ENCODE data around the gene CCDC24. TPM values are rescaled to one million over a fixed set of nuclear protein-coding genes. Genes with fewer than 3 reads are reported as not detected.

CCDC24 gene
- total RNA-seq, 2 experiments from 2014 or later, result 8.9 to 9.2 TPM

- H3K4me3 ChIP-seq (ENCODE audit: low read depth, low read length, poor library complexity, severe bottlenecking), result no peak overlapping the region
- CTCF ChIA-PET (ENCODE audit: unreplicated experiment), result no interaction called here
- no peak overlapping the region for H3K27ac ChIP-seq (ENCODE audit: low read depth, low read length, poor library complexity, severe bottlenecking)
- no peaks in the 10 kb centered on the region for H3K79me2 ChIP-seq (ENCODE audit: insufficient read depth, low read depth, low read length)
- no peaks in the 10 kb centered on the region for H3K9me2 ChIP-seq (ENCODE audit: insufficient read depth, low read length)
- H3K9me3 ChIP-seq (ENCODE audit: low read length), result no peaks in the 10 kb centered on the region
- no peaks in the 10 kb centered on the region for H3K36me3 ChIP-seq (ENCODE audit: insufficient read depth, low read length)
- intact Hi-C loops (cut with micrococcal nuclease; ENCODE audit: unreplicated experiment), result no loop called here
- no TSS peak for BruUV-seq (replicated peaks)
- no peak for TF ChIP-seq EZH2phosphoT487 (IDR thresholded peaks at IDR 0.05; ENCODE audit: borderline replicate concordance, low read depth, low read length)
- no peak for TF ChIP-seq CTCF (conservative IDR thresholded peaks at IDR 0.05; ENCODE audit: low read length)
- H2AFZ ChIP-seq (ENCODE audit: low read length), result no peak overlapping the region
- H3K4me2 ChIP-seq (ENCODE audit: low read length), result no peak overlapping the region
- peaks cover 5% of the 10 kb centered on the region for H3K4me1 ChIP-seq (ENCODE audit: insufficient read depth, low read length, poor library complexity, severe bottlenecking)
- H4K20me1 ChIP-seq (ENCODE audit: insufficient read depth, low read length), result no peaks in the 10 kb centered on the region
- POLR2A ChIA-PET, result no interaction called here
- DNase-seq (ENCODE audit: low spot score), result no peak
Observed at GRCh38 chr1:43998000-43998378, 6.6 kb downstream of the CCDC24 start.

GRCh38 chr1:43999455-43999854, 8.1 kb downstream of the CCDC24 start:
- POLR2A ChIA-PET, result no interaction called here
- no peak overlapping the region for H3K27ac ChIP-seq (ENCODE audit: low read depth, low read length, poor library complexity, severe bottlenecking)
- TF ChIP-seq CTCF (conservative IDR thresholded peaks at IDR 0.05; ENCODE audit: low read length) (no peak), EZH2phosphoT487 (IDR thresholded peaks at IDR 0.05; ENCODE audit: borderline replicate concordance, low read depth, low read length) (no peak)
- no TSS peak for BruUV-seq (replicated peaks)
- H3K4me2 ChIP-seq (ENCODE audit: low read length), result no peak overlapping the region
- H3K36me3 ChIP-seq (ENCODE audit: insufficient read depth, low read length), result no peaks in the 10 kb centered on the region
- H3K9me2 ChIP-seq (ENCODE audit: insufficient read depth, low read length), result no peaks in the 10 kb centered on the region
- H3K4me1 ChIP-seq (ENCODE audit: insufficient read depth, low read length, poor library complexity, severe bottlenecking), result no peaks in the 10 kb centered on the region
- H3K4me3 ChIP-seq (ENCODE audit: low read depth, low read length, poor library complexity, severe bottlenecking), result no peak overlapping the region
- H4K20me1 ChIP-seq (ENCODE audit: insufficient read depth, low read length), result no peaks in the 10 kb centered on the region
- intact Hi-C loops (cut with micrococcal nuclease; ENCODE audit: unreplicated experiment), result no loop called here
- H3K79me2 ChIP-seq (ENCODE audit: insufficient read depth, low read depth, low read length), result no peaks in the 10 kb centered on the region
- no peak overlapping the region for H2AFZ ChIP-seq (ENCODE audit: low read length)
- no peaks in the 10 kb centered on the region for H3K9me3 ChIP-seq (ENCODE audit: low read length)
- no peak for DNase-seq (ENCODE audit: low spot score)
- CTCF ChIA-PET (ENCODE audit: unreplicated experiment), result no interaction called here

- BruUV-seq (replicated peaks), result no TSS peak
- Histone ChIP-seq H3K4me3 (ENCODE audit: low read depth, low read length, poor library complexity, severe bottlenecking) (no peak overlapping the region), H3K9me2 (ENCODE audit: insufficient read depth, low read length) (no peaks in the 10 kb centered on the region), H3K79me2 (ENCODE audit: insufficient read depth, low read depth, low read length) (no peaks in the 10 kb centered on the region), H3K9me3 (ENCODE audit: low read length) (no peaks in the 10 kb centered on the region), H3K36me3 (ENCODE audit: insufficient read depth, low read length) (no peaks in the 10 kb centered on the region), H3K4me1 (ENCODE audit: insufficient read depth, low read length, poor library complexity, severe bottlenecking) (no peaks in the 10 kb centered on the region), H4K20me1 (ENCODE audit: insufficient read depth, low read length) (no peaks in the 10 kb centered on the region), H2AFZ (ENCODE audit: low read length) (no peak overlapping the region), H3K27ac (ENCODE audit: low read depth, low read length, poor library complexity, severe bottlenecking) (no peak overlapping the region), H3K4me2 (ENCODE audit: low read length) (no peak overlapping the region)
- no peak for DNase-seq (ENCODE audit: low spot score)
- ChIA-PET CTCF (ENCODE audit: unreplicated experiment) (no interaction called here), POLR2A (interaction anchor here (1.1 kb wide), 1 partner anchor 7 kb away, joined by 3 read pairs; no protein-coding TSS in a partner anchor)
- intact Hi-C loops (cut with micrococcal nuclease; ENCODE audit: unreplicated experiment), result no loop called here
- no peak for TF ChIP-seq EZH2phosphoT487 (IDR thresholded peaks at IDR 0.05; ENCODE audit: borderline replicate concordance, low read depth, low read length)
- TF ChIP-seq CTCF (conservative IDR thresholded peaks at IDR 0.05; ENCODE audit: low read length), result no peak
Observed at GRCh38 chr1:44000122-44000665, 8.8 kb downstream of the CCDC24 start.

All from OCI-LY7 (cell line).